Fibroblast of skin of left biceps (primary cell): Measurements from ENCODE around the gene KRT83.
"Not testable (repeated sequence)": the region's sequence is repeated elsewhere in the genome, so short reads cannot be mapped to it uniquely, and the experiment has no call there.

ENCODE experiments used
- DNase-seq, 2 experiments: peaks; one replicate each; pipeline ENCODE4 v3.0.0-alpha.2; 2013; ENCODE audit warnings: low read depth in 2 of 2

The KRT83 gene

DNA sequence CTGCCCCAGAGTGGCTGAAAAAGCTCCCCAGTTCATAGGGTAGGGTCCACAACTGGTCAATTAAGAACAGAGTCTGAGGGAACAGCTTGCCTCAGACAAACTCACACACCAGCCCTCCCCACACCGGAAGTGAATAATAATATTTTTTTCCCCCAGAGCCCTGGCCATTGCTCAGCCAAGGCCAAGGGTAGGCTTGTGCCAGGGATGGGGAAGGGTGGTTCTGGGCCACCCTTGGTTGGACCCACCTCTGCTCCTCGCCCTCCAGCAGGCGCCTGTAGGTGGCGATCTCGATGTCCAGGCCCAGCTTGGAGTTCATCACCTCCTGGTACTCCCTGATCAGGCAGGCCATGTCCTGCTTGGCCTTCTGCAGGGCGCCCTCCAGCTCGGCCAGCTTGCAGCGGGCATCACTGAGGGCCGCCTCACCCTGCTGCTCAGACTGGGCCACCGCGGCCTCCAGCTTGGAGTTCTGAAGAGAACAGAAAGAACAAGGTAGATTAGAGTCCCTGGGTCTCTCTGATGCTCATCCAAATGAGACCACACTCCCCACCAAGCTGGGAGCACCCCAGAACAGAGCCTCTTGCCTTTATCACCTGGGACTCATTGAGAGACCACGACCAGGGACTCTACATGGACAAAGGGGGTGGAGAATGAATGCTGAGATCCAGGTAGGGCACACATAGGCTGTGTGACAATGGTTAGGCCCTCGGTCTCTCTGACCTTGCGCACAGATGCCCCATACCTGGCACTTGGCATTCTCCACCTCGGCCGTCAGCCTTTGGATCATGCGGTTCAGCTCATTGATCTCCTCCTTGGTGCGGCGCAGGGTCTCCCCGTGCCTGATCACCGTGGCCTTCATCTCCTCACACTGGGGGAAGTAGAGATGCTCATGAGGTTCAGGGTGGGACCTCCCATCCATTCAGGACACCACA lies 34.1 kb downstream of the KRT83 start:
- DNase-seq = not testable (repeated sequence)

DNA sequence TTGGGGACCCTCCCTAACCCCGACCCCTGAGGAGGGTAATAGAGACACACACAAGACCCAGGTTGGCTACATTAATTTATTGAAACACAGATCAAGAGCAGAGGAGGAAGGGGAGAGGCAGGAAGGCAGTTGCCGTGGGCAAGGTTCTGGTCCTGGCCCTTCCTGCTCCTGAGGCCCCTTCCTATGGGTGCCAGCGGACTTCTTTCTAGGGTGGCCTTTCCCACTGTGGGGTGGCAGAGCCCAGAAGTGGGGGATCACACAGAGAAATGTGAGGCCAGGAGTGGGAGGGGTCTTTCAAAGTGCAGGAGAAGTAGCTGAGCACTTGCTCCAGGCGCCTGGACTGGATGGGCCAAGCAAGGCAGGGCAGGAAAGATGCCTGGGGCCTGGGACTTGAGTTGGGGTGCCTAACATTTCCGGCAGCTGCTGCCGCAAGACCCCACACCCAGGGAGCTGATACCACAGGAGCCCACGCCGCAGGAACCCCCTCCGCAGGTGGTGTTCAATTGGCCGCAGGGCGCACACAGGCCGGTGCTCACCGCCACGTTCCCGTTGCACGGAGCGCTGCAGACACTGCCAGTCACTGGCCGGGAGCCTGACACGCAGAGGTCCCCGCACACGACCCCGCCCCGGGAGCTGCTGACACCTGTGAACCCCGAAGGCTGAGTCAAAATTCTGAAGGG lies 35.2 kb downstream of the KRT83 start:
- no peak for DNase-seq

DNA sequence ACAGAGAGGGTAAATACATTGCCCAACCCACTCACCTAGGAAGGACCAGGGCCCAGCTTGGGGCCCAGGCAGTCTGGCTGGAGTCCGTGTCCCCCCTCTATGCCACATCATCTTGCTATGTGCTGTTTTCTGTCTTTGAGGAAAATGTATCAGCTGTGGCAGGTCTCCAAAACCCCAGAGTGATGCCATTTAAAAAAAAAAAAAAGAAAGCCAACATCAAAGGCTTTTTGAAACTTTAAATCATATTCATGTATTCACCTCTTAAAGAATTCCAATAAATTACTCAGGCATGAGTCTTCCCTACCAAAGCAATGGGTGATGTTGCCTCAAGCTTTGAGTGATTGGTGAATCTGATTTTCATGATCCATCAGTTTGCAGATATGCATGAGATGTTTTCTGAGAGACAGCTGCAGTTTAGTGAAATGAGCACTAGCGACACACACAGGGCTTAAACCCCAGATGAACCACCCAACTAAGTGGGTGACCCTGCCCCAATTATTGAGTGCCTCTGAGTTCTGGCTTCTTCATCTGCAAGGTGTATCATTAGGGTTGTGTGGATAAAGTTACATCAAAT lies 35.9 kb downstream of the KRT83 start:
- peak; percentile 17 to 18 for DNase-seq

DNA sequence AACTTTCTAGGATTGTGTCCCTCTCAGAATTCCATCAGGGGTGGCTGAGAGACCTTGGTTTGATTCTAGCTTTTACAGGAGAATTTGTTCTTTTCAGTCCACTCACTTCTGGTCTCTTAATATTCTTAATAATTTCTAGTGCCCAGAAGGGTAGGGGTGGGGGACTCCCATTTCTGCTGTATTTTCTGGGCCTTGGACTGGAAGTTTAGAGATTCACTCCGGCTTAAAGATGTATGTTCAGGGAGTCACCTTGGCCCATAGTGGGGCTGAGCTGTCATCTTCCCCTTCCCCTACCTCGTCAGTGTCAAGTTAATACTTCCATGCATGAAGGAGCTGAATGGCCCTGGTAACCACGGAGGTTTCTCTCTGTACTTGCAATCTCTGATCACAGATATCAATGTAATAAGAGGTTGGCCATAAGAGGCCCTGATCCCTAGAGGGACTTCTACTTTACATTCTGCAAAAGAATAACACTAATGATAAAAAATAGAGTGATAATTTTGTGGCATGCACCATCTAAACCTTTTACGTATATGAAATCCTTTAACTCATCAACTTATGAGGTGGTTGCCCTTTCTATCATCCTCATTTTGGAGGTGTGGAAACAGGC lies 36.5 kb downstream of the KRT83 start:
- no peak for DNase-seq

DNA sequence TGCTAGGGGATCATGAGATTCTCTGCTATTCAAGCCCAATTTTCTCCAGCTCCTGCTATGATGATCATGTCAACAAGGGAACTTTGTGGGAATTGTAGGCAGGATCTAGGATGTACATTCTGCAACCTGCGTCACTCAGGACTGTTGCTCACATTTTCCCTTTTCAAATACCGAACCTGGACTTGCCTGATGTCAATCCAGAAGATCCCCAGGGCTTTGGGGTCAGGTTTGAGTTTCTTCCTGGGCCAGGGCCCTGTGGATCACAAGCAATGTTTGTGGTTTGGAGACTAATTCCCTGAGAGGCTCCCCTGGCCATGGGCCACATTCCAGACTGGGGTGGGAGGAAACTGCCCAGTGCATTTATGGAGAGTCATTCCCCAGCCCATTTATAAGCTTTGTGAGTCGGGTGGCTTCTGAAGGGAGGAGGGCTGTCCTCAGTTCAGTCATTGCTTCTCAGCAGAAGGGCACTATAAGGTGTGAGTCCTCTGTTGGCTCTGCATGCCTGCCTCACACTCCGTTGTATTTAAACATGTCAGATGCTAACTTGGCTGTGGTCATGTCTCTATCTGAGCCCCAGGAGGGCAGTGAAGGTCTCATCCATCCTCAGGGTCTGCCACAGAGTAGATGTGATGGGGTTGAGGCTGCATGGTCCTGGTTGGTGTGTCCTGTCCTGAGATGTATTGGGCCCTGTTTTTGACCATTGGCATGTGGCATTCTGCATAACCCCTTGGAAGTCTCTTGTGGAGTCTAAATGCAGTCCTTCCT lies 40.2 kb downstream of the KRT83 start:
- peak; percentile 91 for DNase-seq

DNA sequence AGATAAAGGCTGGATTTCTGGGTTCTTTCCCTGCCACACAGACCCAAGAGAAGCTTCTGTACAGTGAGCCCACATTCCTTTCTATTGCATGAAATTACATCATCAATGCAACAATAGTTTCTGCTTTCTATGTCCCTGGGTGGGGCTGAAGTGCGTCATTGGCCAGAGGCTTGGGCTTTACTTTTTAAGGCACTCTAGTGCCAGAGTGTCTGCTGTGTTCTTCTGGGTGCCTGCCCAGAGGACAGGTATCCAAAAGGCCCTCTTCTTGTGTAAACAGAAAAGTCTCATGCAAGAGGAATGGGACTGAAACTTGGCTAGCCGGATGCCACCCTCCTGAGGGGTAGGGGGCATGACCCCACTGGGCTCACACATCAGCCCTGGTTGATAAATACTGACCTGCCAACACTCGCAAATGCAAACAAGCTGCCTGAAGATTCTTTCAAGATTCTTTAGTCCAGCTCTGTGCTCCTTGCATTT lies 40.8 kb downstream of the KRT83 start:
- peak; percentile 78 to 82 for DNase-seq

DNA sequence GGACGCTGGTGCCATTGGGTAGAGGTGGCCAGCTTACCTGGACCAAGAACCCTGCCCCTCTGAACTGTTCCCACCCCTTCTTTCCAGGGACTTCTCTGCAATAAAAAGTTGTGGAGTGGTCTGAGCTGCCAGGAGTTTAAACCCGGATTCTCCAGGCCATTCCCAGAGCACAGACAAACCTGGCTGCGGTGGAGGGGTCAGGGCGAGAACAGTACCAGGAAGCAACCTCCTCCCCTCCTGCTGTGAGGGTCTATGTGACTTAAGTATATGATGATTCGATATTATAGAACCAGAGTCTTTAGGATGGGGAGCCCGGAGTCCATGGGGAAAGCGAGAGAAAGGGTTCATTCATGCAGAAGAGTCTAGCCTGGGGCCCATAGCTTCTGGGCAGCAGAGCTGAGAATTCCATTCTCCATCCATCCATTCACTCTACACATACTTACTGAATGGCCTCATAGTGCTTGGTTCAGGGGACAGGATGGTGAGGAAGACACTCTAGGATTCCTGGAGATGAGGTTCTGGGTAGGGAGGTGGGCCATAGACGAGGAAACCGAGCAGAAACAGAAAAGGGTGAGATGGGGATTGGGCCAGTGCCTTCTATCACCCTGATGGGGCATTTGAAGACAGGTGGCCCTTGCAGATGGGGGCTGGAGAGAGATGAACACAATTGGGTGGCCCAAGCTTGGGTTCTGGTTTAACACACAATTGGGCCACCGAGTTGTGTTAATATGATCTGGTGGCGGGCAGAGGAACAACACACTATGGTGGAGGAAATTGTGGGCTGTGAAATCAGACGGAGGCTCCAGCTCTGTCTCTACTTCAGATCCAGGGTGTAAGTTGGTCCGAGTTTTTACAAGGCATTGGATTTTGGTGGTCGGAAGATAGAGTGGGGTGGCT lies 41.5 kb downstream of the KRT83 start:
- no peak for DNase-seq

DNA sequence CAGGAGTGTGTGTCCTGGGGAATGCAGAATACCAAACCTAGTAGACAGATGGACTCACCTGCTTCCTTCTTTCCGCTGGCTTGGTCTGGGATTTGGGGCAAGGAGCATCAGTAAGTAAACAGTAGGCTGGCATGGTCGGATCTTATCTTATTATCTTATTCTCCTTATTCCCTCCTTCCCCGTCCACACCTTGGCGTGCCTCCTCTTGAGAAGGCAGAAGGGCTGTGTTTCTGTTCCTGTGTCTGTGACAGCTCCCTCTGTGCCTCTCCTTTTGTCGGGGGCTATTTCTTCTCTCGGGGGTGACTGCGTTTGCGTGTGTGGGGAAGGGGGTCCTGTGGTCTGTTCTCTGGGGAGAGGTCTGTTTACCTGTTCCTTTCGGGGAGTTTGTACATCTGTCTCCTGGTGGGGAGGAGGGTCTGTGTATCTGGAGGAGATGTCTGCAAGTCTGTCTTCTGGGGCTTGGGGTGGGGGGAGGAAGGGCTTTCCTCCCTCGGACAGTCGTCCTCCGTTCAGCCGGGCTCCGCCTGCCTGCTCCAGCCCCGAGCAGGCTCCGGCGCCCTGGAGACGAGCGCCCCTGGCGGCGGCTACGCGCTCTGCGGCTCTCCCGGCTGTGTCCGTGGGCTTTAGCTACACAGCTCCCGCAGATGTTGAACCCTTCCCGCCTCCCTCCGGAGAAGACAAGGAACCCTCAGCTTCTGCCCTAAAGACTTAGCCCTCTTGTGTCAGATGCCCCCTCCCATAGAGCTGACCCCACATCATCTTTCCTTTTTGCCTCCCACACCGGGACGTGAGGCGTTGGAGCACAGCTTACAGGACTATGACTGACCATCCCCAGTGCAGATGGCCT lies 42.4 kb downstream of the KRT83 start:
- peak; percentile 32 to 35 for DNase-seq

DNA sequence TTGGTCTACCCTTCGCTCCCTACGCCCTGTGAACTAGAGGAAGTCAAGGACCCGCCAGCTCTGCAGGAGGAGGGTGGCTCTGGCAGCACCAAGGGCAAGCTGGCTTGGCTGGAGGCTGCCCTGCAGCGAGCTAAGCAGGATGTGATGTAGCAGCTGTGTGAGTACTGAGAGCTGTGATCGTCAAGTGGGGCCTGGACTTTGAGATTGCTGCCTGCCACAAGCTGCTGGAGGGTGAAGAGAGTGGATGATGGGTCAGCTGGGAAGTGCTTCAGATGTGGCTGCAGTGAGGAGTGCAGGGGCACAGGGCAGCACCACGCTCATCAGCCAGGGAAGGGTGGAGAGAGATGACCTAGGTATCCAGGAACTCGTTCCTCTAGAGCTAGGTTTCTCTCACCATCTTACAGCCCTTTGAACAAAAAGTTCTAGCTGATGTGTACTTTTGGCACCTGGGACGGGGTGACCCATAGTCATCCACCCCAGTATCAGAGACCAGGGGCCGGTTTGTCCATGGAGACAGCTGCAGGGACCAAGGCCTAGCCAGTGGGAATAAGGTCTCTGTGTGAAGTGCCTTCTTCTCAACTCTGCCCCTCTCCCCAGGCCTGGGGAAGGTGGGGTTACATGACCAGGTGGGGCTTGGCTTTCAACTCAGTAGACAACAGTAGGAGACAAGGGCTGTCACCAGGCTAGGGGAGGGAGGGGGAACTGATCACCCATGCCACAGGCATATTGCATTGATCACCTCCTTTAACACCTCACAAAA lies 43.5 kb downstream of the KRT83 start:
- no peak for DNase-seq

DNA sequence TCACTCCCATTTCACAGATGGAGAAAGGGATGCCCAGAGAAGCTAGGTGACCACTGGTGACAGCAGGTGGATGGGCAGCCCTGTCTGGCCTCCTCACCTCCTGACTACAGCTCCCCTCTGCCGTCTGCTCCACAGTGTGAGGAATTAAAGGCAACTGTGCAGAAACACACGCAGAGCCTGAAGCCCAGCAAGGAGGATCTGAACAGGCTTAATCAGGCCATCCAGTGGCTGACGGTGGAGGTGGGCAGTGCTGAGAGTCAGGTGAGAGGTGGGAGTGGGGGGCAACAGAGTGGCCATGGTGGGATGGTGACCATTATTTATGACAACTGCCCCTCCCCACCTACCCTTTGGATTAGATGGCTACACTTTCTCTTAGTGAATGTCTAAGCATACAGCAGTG lies 45.5 kb downstream of the KRT83 start:
- no peak for DNase-seq

DNA sequence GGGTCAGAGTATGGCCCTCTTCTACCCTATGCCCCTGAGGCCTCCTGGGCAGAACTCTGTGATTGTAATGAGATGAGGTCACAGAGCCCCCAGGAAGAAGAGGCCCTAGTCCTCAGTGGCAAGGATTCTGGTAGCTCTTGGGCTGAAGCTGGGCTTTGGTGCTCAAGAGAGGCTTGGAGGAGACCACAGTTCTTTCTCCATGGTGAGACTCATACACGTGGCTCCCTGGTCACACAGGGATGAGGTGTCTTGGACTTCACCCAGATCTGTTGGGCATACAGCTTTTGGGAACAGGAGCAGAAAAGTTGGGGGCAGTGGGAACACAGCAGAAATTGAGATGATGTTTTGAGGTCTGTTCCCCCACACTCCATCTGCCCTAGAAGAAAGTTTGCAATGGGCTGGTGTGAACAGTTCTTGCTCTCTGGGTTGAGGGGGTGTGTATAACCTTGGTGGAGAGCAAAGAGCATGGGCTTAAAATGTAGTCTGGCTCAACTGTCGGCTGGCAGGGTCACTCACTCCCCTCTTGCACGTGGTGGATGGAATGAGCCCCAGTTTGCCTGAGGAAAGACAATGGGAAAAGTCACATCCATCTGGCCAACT lies 46.6 kb downstream of the KRT83 start, which contains the start of gene KRT86:
TSS of gene KRT86 (plus strand) at position 125 of the 600 bp plus-strand sequence. CDS start 27,272 bp downstream, outside the sequence.
- no peak for DNase-seq

DNA sequence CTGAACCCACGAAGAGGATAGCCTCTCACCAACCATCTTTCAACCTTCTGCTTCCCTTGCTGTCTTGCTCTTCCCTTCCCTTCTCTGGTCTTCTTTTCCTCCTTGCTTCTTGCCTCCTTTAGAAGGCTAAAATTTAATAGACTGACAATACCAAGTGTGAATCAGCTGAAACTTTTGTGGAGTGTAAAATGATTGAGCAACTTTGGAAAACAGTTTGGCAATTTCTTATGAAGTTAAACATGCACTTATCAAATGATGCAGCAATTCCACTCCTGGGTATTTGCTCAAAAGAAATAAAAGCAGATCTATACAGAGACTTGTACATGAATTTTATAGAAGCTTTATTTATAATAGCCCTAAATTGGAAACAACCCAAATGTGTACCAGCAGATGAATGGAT lies 50.0 kb downstream of the KRT83 start:
- no peak for DNase-seq

DNA sequence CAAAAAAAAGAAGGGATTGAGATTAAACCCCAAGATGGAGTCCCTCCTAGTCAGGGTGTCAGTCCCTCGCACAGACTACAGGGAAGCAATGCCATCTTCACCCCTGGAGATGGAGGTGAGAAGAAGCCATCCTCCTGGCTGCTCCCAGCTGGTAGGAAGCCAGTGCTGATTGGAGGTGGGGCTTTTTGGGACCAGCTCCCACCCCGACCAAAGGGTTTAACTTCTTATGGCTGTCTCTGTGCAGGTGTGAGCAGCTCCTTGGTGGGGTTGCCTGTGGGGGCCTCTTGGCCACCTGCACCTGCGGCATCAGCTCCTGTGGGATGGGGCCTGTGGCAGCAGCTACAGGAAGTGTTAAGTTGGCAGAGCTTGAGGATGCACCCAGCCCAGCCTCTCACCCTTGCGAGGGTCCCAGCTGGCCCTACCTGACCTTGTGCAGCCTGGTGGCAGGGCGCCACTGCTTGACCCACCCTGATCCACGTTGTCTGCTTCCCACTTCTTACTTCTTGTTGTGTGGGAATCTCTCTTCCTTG lies 50.6 kb downstream of the KRT83 start:
- DNase-seq = no peak

DNA sequence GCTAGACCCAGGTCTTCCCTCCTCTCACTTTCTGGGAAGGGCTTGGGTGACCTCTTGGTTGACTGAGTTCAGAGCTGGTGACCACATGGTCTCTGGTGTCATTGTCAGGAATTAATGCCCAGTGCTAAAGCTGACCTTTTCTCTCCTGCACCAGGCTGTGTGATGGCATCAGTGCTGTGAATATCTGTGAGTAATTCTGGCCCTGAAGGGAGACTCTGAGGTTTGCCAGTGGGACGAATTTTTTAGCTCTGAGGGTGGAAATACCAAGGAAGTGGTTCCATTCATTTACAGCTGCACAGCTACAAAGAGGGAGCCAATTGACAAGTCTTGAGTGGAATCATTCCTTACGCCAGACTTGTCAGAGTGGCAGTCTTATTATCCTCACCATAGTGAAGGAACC lies 53.0 kb downstream of the KRT83 start:
- no peak for DNase-seq

DNA sequence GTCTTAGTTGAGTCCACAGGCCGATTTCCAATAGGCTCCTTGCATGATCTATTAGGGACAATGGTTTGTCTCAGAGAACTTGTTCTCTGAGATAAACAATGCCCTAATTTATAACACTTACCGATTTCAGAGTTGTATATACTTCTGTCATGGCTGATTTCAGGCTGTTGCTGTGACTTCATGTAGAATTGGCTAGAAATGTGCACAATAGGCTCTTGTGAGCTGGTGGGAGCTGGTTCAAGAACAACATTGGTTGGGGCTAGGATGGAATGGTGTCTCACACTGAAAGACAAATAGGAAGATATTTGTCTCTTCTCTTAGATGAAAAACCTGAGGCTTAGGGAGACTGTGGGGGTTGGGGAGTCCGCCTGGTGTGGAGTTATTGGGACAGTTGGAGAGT lies 53.5 kb downstream of the KRT83 start:
- DNase-seq = no peak

DNA sequence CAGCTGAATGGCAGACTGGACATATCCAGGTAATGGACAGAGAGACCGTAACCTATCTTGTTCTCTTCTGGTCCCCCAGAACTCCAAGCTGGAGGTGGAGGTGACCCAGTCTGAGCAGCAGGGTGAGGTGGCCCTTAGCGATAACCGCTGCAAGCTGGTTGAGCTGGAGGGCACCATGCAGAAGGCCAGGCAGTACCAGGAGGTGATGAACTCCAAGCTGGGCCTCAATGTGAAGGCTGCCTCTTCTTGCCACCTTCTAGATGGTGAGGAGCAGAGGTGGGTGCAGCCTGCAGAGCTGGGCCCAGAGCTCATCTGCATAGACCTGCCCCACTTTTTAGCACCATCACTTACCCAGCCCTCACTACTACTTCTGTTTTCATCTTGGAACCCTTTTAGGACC lies 53.9 kb downstream of the KRT83 start:
- DNase-seq = no peak

DNA sequence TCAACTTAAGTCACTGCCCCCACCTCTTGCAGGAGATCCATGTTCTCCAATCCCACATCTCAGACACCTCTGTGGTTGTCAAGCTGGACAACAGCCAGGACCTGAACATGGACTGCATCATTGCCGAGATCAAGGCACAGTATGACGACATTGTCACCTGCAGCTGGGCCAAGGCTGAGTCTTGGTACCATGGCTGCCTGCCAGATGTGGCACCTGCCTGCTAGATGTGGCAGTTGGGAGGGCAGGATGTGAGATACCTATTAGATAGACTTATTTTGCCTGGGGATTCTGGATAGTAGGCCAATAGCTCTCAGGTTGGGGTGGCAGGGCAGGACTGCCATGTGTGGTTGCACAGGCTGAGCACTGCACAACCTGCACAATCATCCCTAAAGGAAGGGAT lies 54.7 kb downstream of the KRT83 start:
- no peak for DNase-seq

DNA sequence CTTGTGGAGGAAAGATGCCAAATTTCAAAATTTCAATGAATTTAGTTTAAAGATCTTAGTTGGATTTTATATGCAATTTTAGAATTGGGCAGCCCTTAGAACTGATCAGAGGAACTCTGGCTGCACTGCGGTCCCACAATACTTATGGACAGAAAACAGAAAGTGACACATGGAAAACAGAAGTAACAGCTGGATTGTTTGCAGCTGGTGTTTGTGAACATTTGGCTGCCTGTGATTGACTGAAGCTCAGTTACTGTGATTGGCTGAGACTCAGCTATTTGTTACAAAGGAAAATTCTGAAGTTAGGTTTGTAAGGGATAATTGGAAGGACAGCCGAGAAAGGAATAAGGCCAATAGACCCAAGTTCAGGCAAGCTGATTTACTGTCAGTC lies 56.8 kb downstream of the KRT83 start:
- no peak for DNase-seq
